Right hindlimb (tissue), 1 donor: ENCODE measurements around the gene UBXN4.

ENCODE experiments used
- DNase-seq: peaks from one replicate; pipeline ENCODE4 v3.0.0-alpha.2; 2018

The UBXN4 gene

DNA sequence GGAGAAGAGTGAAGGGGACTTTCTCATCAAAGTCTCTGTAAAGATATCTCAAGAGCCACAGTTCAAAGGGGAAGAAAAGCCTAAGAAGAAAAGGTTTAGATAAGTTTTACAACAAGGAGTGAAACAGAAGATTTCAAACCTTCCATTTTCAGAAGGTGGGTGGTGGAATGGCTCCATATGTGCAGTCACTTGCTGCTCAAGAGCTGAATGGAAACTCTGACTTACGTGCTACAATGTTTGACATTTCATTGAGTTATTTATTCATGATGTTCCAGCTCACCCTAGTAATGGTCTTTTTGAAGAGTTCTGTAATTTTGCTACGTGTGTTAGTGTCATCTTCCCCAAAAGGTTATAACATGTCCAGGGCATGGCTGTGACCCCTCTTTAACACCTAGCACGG lies 73.6 kb downstream of the UBXN4 start:
- DNase-seq = no peak

DNA sequence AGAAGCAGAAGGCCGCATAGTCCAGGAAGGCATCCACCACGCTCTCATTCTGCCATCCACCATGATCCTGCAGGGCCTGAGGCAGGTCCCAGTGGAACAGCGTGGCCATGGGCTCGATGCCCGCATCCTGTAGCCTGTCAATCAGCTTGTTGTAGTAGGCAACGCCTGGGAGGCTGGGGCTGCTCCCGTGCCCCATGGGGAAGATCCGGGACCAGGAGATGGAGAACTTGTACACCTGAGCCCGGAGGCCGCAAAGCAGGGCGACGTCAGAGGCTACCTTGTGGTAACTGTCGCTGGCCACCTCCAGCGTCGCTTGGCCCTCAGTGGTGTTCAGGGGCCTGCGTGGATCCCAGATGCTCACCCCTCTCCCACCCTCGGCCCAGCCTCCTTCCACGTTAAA lies 75.8 kb downstream of the UBXN4 start:
- no peak for DNase-seq

DNA sequence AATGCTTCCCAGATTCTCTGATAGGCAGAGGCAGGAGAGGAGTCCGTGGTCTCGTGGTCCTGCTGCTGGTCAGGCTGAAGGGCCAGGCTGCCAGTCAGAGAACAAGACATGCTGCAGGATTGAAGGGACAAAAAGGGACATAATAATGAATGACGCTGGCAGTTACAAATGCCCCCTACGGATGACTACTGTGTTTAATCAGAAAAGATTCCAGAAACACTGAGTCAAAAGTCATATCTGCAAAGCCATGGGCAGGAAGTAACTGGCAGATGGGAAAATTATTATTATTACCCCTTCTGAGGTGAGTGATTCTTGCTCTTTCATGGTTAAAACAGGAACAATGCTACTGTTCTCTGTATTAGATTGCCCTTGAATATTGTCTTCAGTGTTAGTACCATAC lies 76.3 kb downstream of the UBXN4 start:
- DNase-seq = no peak

DNA sequence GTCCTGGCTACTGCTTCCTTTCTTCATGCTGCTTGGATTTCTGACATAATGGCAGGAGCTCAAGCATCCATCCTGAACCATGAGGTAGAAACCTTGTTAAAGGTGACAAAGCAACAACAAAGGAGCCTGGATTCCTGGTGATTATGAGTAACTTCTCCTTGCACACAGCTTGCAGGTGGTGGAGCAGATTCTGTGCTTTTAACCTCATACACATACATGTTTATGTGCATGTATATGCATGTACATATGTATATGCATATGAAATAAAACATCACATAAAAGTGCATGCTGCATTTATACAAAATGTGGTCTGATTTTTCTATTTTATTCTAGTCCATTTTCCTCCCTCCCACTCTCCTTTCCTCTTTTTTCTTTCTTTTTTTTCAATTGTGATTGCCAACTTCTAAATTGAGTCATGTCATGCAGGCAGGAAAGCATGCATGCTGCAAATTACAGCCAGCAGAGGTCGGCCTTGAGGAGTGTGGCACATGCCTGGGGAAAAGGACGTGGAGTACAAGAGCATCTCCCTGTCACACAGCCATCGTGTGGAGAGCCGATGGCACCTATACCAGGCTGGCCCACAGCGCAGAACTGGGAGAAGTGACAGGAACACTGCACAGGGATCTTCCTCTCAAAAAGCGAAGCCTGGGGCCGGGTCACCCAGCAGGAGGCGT lies 77.4 kb downstream of the UBXN4 start:
- DNase-seq = no peak

DNA sequence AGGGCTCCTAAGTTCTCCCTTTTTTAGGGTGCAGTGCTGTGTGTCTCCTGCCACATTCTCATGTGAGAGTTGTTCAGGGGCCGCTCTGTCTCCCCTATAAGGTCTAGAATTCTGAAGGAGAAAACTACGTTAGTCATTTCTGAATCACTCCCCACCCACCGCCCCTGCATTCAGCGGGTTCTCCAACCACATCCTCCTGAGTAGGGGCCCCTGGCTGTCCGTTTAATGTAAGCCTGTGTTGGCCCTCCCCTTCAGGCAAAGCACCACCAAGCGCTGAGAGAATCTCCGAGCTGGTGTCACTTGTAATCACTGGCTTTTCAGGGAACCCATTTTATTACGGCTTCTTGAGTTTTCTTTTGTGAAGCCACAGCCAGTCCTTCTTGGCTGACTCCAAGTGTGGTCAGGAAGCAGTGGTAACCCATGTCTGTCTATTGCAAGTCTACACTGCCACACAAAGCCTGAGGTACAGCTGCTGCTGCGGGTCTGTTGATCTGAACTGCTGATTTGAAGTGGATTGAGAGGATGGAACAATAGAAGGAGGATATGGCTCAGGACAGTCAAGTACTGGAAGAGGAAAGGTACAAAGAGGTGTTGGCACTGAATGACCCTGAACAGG lies 78.5 kb downstream of the UBXN4 start:
- peak; percentile 36 for DNase-seq

DNA sequence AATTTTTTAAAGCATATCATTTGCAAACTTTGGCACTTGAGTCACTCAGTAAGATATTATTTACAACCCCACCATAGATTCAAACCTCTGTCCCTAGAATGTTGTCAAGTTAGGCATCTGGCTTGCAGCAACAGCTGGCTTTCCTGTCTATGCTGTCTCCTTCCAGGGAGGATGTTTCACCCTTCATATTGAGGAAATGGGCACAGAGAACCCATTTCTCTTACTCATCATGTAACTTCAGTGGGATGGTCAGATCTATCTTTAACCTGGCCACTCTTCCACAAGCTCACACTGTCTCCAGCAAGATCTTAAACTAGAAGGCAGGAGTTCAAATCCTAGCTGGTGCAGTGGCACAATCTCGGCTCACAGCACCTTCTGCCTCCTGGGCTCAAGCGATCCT lies 79.5 kb downstream of the UBXN4 start:
- no peak for DNase-seq

DNA sequence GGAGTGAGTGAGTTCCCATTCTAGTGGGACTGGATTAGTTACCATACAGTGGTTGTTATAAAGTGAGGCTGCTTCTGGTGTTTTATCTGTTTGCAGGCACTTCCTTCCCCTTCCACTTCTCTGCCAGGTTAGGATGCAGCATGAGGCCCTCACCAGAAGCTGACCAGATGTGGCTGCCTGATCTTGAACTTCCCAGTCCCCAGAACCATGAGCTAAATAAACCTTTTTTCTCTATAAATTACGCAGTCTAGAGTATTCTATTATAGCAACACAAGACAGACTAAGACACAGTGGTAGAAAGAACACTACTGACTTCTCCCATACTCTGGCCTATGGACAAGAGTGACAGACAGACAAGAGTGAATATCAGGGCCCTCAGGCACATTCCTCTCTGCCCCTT lies 81.2 kb downstream of the UBXN4 start:
- DNase-seq = no peak

DNA sequence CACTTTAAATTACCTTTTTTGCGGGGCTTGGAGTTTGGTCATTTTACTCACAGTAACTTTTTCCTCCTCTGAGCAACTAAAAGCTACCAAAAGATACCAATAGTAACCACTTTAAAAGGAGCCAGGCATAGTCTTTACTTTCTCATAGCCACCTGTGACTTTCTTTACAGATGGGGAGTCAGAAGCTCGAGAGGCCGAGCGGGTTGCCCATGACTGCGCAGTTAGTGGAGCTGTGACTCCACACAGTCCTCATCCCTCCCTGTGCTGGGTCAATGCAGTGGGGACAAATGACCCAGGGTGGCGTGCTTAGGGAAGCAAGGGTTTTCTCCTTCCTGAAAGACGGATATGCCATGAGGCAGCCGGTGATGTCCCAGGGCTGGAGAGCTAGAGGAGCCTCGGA lies 83.5 kb downstream of the UBXN4 start:
- no peak for DNase-seq

DNA sequence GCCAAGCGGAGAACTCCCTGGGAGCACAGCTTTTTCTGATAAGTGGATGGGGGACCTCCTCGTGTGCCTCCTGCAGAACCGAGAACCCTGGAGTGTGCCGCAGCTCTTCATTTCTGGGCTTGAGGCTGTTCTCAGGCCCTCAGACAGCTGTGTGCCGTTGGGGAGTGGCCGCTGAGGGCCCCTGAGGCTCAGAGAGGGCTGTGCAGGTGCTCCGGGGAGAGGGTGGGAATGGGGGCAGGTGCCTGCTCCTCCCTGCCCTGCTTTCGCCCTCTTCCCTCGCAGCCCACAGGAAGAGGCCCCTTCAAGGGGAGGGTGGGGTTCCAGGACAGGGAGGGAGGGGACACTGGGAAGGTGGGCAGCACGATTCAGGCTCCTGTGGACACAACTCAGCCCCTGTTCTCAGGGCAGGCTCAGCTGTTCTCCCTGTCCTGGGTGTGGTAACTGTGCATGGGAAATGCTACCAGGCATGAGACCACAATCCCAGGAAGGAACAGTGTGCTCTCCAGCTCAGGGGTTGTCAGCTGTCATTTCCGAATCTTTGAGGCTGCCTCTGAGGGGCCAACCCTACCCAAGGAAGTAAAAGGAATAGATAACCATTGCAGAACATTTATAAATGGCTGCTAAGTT lies 84.0 kb downstream of the UBXN4 start:
- DNase-seq = peak; percentile 24

DNA sequence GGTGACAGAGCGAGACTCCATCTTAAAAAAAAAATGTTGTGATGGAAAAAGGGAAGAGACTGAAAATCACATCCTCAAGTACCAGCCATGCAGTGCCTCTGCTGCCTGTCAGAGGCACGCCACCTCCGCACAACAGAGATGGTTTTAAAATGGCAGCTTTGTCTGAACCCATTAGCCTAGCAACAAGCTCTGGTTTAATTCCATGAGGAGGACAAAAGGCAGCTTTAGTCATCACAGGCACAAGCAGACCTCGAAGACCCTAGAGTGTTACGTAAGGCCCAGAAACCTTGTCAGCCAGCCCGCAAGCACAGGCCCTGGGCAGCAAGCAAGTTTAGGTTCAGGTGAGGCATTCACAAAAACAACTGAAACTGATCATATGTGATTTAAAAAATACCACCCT lies 84.9 kb downstream of the UBXN4 start:
- no peak for DNase-seq

DNA sequence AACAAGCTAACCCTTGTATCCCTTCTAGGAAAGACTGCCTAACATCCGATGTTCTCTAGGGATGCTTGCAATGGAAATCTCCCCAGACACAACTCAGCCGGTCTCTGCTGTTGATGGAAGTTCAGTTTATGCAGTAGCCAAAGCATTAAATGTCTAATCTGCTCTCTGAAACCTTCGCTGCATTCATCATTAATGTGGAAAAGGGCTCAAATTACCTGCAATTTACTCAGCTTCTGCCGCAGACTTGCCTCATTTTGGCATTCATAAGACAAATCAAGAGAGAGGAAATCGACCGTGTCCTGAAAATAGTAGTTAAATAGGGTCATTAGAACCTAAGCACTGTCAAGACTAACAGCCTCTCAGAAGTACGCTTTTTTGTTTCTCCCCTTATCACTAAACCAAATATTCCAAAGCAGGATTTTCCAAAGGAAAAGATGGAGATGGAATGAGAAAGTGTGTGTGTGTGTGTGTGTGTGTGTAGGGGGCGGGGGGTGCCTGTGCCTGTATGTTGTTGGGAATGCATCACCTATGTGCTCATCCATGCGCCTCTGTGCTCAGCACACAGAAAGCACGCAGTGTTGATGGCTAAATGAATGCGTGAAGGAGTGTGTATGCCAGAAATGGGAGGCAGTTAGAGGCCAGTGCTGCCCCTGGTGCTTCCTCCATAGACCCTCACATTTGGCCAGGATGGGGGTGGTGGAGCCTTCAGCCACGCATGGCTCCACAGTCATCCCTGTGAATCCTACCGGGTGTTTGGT lies 87.9 kb downstream of the UBXN4 start:
- DNase-seq = no peak

DNA sequence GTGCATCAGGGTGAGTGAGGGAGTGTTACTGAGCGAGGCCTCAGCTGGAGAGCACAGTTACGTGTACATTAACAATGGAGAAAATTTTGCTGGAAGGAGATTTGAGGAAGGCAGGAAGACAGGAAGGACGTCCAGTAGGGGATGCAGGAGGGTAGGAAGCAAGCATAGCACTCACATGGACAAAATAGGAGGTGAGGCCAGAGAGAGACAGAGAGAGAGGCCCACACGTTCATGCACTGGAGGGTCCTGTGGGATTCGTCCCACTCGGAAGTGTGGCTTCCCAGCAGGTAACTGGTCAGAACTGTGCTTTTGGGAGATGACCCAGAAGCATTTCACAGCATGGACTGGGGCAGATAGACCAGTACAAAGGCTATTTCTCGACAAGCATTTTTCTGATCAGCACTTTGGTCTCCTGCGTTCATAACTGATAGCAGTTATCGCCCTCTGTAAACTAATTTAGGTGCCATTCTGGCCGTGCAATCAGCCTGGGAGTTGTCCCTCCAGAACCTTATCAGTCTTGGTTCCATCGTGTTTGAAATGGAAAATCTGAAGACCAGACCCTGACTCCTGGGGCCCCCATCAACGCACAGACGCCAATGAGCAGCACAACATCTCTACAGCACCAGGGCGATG lies 89.6 kb downstream of the UBXN4 start:
- DNase-seq = no peak

DNA sequence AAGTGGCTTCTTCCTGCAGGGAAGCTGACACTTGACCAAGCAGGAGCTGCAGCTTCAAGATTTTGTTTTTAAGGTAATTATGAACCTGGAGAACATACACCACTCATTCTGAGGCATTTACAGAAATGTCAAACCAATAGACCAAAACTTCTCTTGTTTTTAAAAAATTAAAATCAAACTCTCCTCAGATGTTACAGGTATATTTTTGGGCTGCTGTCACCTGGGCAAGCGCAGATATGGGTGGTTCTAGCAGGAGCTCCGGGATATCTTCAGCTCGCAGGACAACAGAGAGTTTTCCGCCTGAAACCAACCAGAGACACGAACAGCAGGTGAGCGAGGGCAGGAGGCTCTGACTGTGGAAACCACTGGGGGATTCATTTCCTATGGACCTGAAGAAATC lies 91.2 kb downstream of the UBXN4 start:
- DNase-seq = no peak
